Stimulated activated CD4-positive, alpha-beta T cell treated with anti-CD3 and anti-CD28 coated beads, Interleukin-4, amount 100 ng/mL, for 4 hours (primary cell): ENCODE measurements around the gene SEMA4F.
"Not testable (repeated sequence)": the region's sequence is repeated elsewhere in the genome, so short reads cannot be mapped to it uniquely, and the experiment has no call there.

Source experiments
- DNase-seq, 2 experiments: peaks; one replicate each; pipeline ENCODE4 v3.0.0-alpha.2; 2020

SEMA4F gene

DNA sequence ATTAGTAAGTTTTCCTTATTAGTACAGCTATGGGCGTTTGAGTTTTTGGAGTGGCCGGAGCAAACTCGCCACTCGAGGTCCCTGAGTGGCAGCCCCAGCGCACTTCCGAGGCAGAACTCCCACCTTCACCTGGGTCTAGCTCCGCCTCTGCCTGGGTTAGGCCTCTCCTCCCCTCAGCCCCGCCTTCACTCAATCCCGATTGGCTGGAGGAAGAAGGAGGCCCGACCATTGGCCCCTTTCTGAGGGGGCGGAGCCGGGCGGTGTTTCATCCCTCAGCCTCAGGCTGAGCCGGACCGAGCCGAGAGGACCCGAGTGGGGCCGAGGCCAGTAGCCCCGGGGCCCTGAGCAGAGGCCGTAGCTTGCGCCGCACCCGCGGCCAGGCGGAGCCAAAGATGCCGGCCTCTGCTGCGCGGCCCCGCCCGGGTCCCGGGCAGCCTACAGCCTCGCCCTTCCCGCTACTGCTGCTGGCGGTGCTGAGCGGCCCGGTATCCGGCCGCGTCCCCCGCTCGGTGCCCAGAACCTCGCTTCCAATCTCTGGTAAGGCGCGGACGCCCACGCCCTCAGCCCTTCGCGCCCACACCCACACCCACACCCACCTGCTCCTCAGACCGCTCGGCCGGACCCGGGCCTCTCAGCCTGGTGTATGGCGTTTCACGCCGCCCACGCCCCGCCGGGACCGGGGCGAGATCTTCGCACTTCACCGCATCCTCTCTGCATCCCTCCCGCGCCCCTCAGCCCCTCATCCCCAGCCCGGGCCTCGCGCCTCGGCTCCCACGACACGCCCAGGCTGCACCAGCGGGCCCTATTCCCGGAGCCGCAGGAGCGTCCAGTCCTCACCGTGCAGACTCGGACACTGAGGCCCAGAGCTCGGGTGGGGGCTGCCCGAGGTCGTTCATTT is at the start of gene SEMA4F:
SEMA4F (plus strand) TSS at position 263 of the 898 bp plus-strand sequence; CDS start at position 393, 130 bp downstream.
- DNase-seq = peak; percentile 92 to 93

- DNase-seq = no peak
These were observed 47.1 kb upstream of the SEMA4F start for GRCh38 chr2:74606927-74607326.

DNA sequence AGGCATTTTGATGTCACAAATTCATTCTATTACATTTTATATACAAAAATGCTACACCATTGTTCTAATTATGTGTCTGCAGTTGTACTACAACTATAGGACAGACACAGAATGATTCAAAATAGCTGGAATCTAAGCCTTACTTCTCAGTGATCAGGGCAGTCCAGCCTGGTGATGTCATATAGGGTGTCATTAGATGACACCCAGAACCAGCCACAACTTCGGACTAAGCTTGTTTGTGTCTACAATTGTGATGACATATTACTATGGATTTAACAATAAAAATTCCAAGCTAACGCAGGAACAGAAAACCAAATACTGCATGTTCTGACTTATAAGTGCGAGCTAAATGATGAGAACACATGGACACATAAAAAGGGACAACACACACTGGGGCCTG is 36.9 kb upstream of the SEMA4F start:
- DNase-seq = no peak

DNA sequence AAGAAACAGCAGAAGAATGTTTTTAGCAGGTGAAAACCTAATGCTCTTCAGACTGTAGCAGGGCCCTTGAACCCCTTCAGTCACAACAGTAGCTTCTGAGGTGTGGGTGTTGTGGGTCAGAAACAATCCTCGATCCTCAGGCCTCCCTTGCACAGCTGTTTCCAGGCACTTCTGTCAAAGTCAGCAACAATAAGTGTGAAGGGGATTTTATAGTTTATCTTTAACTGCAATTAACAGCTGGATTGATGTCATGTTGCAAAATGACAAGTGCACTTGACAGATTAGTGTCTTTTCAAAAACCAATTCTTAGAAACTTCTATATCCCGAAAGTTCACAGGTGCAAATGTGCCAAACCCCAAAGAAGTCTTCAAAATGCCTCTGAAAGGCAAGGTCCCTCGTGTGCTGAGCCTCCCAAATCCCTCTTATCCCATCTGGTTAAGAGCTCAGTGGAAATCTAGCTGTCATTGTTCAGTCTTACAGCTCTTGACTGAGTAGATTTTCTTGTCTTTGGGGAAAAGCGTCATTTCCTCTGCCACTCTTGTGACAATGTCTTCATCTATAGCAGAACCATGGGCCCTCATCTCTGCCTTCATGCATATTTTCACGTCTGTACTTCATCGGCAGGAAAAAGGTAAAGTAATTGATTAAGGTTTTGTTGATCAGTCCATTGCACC is 35.5 kb upstream of the SEMA4F start:
- no peak for DNase-seq

DNA sequence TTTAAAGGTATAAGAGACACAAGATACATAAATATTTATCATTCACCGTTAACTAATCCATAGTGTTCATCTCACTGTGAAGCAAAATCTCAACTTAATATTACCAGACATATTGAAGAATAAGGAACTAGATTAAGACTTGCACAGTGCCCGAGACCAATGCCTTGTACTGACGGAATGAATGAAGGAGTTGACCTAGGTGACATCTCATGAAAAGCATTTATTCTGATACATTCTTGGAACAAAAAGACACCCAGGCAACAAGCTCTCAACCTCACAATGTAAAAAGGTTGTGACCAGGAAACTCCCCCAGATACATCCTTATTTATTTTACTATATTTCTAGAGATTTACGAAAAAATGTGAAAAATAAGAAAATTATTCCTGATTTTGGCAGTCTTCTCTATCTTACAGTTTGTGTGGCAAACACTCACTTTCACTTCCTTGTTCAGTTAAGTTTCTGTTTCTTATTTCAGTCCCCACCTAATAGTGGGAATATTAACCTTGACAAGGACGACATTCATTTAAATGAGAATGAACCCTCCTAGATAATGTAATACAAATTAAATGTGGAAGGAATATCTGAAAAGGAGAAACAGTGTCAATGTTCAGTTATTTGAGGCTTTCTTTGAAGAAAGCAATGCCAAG is 34.3 kb upstream of the SEMA4F start:
- no peak for DNase-seq

GRCh38 chr2:74620671-74621070 is 33.4 kb upstream of the SEMA4F start:
- DNase-seq = no peak

DNA sequence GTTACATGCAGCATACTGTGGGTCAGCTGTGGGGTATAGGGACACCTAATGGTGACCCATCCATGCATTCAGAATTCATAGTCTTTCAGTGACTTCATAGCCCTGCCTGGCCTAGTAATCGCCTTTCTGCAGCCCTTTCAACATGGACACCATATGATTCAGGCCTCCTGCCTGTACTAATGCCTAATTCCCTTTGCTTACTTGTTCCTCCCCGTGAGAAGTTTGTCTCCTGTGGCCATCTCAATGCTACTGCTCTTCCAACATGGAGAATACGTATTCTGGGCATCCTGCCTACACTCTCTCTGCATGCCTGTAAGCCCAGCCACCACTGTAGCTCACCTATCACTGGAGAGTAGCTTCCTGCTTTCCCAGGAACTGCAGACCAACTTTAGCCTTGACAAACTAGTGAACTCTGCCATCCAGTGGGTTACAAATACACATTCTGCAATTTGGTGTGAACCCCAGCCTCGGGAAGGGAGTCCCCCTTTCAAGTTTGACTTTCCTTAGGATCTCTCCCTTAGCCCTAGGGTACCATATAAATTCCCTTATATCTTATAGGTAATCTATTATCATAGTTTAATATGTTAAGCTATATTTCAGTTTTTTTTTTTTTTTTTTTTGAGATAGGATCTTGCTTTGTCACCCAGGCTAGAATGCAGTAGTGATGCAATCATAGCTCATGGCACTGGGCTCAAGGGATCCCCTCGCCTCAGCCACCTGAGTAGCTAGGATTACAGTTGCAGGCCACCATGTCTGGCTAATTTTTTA is 28.2 kb upstream of the SEMA4F start:
- DNase-seq = no peak

GRCh38 chr2:74628538-74629105 is 25.4 kb upstream of the SEMA4F start:
- no peak for DNase-seq

- not testable (repeated sequence) for DNase-seq
These were observed 23.6 kb upstream of the SEMA4F start for GRCh38 chr2:74630454-74630853.

DNA sequence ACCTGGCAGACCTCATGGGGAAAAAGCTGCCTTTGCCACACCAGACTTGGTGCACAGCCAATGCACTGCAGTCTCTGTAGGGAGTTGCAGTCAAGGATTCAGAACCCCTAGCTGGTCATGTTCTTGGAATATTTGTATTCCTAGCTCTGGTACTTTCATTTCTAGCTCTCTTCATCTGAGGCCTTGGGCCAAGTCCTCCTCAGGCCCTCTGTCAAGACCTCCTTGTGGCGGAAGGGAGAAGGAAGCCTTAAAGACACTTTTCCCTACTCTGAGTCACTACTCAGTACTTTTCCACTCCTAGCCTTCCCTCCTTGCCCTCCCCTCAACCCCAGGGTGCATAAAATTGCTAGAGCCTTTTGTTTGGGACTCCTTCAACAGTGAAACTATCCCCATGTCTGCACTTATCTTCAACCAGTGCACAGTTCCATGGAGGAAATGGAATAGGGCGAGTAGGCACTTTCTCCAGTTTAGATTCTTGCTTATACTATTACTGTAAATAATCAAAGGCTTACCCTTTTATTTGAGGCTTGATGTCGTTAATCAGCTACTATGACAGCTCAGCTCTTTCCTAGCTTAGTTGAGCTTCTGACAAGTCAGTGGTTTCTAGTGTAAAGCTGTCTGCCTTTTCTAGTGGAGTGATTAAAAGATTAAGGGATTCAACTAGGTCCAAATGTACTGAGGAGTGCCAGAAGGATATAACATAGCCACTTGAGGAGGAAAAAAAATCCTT is 21.7 kb upstream of the SEMA4F start:
- no peak for DNase-seq

DNA sequence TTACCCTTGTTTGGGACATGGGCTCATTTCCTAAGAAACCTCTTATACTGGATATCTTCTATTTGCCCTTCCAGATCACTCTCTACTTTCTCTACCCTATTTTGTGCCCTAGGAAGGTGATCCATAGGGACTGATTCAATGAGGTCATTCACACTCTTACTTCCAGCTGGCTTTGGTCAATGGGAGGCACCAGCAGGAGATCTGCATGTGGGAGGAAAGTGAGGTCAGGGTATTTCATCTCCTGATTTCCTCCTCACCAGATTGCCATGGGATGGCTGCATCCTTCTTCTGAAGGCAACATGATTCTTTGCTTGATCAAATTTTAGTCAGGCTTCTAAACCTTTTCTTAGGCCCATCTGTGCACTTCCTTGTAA is 21.1 kb upstream of the SEMA4F start:
- DNase-seq = no peak

DNA sequence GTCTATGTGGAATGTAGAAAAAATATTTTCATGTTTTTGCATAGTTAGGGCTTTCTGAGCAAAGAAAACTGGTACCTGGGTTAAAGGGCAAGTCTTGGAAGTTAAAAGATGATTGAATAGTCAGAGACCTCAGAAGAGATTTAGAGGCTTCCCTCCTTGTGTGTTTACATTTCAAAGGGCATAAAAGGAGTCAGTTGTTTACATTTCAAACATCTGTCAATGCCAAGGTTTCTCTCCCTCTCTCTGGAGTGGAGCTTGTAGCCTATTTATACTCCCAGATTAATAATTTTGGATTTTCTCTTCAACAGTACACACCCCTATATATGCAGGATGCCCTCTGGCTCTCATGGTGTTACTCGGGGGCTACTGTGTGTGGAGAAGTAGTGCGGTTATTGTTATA is 14.5 kb upstream of the SEMA4F start:
- no peak for DNase-seq

GRCh38 chr2:74645344-74645743 is 8.7 kb upstream of the SEMA4F start:
- DNase-seq = no peak

- DNase-seq = no peak
These were observed 7.8 kb upstream of the SEMA4F start for GRCh38 chr2:74646201-74646600.

DNA sequence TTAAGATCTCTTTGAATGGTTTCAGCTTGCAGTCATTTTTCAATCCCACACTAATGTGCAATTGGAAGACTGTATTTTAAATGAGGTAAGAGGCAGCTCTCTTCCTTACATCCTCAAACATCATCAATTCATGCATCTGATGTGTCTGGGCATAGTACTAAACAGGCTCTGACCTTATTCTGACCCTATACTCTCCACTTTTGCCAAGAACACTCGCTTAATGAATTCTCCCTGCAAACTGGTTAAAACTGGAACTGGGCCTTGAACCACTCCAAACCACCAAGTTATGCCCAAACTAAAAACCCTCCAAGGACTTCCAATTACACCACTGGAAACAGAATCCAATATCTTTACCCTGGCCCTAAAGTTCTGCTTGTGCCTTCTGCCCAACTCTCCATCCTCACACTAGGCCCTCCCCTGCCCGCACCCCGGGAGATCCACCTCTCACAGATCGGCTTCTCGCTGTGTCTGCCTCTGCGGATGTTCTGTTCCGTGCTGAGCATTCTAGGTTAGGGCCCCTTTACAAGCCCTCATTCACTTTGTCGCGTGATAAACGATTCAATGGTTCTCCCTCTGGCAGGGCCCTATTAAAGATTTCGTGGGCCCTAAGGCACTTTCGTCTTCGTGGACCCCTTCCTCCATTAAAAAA is 7.1 kb upstream of the SEMA4F start:
- DNase-seq = no peak

DNA sequence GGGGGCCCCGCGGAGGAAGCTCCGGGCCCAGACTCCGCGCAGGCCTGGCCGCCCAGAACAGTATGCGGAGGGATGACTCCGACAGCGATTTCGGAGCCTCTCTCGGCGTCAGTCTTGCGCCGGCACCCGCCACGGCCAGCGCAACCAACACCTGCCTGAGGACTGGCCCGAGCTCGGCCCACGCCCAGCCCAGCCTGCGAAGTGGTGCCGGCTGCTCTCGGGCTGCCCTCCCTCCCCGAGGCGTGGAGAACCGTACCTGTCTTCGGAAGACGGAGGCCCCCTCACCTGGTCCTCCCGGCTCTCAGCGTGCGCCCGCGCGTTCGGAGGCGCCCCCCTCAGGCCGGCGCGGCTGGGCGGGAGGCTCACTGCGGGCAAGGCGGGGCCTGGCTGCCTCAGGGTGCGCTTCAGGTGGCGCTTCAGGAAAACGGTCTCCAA is 6.0 kb upstream of the SEMA4F start, which contains the start of gene M1AP:
M1AP (minus strand) TSS at position 322 of the 435 bp plus-strand sequence. CDS start 8,055 bp downstream, outside the sequence.
- DNase-seq = peak in 1 of 2 experiments; percentile 6

- no peak for DNase-seq
These were observed 460 bp upstream of the SEMA4F start for GRCh38 chr2:74653589-74653984.

GRCh38 chr2:74655579-74655978 is 1.5 kb downstream of the SEMA4F start:
- no peak for DNase-seq

GRCh38 chr2:74658516-74658915 is 4.5 kb downstream of the SEMA4F start:
- DNase-seq = no peak

DNA sequence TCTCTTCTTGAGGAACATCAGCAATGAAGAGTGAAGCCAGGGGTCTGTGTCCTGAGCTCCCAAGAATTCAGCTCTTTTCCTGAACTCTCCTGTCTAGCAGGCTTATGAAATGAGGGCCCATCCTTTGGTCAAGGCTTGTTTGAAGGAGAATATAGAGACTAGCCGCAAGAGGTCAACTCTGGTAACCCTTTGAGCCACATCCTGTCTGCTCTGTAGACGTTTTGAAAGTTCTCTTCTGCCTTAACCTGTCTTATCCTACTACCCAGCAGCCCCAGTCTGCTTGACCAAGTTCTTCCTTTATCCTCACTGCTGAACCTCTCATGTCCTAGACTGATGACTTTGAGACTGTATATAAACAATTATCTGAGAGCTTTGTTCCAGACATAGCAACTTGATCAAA is 5.4 kb downstream of the SEMA4F start:
- no peak for DNase-seq

DNA sequence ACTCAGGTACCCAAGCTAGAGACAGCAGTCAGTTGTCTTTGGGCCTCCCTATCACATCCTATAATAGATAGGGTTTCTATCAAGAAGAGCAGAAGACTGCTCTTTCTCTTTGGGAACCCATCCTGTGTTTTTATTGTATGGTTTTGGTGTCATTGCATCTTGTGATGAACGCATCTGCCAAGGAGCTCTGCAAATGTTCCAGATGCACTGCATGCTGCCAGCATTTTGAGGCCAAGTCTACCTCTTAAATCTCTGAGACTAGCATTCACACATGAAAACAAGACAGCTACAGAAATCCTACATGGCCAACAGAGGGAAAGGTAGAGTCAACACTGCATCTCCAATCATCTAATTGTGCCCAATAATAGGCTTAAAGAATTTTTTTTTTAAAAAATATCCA is 14.0 kb downstream of the SEMA4F start:
- DNase-seq = no peak
